ENCODE measurements around the gene OLR1. TPM values are rescaled to one million over a fixed set of nuclear protein-coding genes. Genes with fewer than 3 reads are reported as not detected.

Gene OLR1
- polyA plus RNA-seq, 4 donors: 0.46 to 2.7 (median 1.1) TPM

- no peak for DNase-seq (ENCODE audit: low read depth in 4 of 4, low spot score in 2 of 4)
These were observed 60.5 kb downstream of the OLR1 start for GRCh38 chr12:10111451-10111850.

- no peak for DNase-seq (ENCODE audit: low read depth in 4 of 4, low spot score in 2 of 4)
These were observed 61.6 kb downstream of the OLR1 start for GRCh38 chr12:10110256-10110844.

Other genes starting within 250 kb of the OLR1 start
- not detected for gene CLEC2A, start 239.8 kb downstream of the OLR1 start, polyA plus RNA-seq (ENCODE audit: insufficient read length in 4 of 4)
- gene CLEC12A, start 200.7 kb downstream of the OLR1 start, polyA plus RNA-seq (ENCODE audit: insufficient read length in 4 of 4): under 1 TPM; 0.71 to 0.85 (median 0.82) TPM
- 1 to 10 TPM in 3 of 4 donors, under 1 TPM in 1; 0.87 to 2.0 (median 1.3) TPM for gene CLEC1B, start 173.0 kb downstream of the OLR1 start, polyA plus RNA-seq (ENCODE audit: insufficient read length in 4 of 4)
- gene CLEC12B, start 161.5 kb downstream of the OLR1 start, polyA plus RNA-seq (ENCODE audit: insufficient read length in 4 of 4): under 1 TPM in 1 of 4 donors, not detected in 3; 0.08 TPM
- gene CLEC9A, start 141.4 kb downstream of the OLR1 start, polyA plus RNA-seq (ENCODE audit: insufficient read length in 4 of 4): under 1 TPM; 0.25 to 0.56 (median 0.54) TPM
- gene CLEC1A, start 73.1 kb downstream of the OLR1 start, polyA plus RNA-seq (ENCODE audit: insufficient read length in 4 of 4): 1 to 10 TPM; 2.7 to 4.0 (median 3.2) TPM
- gene CLEC7A, start 41.9 kb downstream of the OLR1 start, polyA plus RNA-seq (ENCODE audit: insufficient read length in 4 of 4): 1 to 10 TPM; 1.4 to 3.6 (median 2.4) TPM
- 100 to 1,000 TPM; 134 to 169 (median 165) TPM for gene TMEM52B, start 6.9 kb upstream of the OLR1 start, polyA plus RNA-seq (ENCODE audit: insufficient read length in 4 of 4)
- 10 to 100 TPM; 54.4 to 88.9 (median 75.0) TPM for gene GABARAPL1, start 40.7 kb upstream of the OLR1 start, polyA plus RNA-seq (ENCODE audit: insufficient read length in 4 of 4)
- under 1 TPM; 0.21 to 0.55 (median 0.50) TPM for gene KLRD1, start 135.7 kb upstream of the OLR1 start, polyA plus RNA-seq (ENCODE audit: insufficient read length in 4 of 4)
- 1 to 10 TPM in 2 of 4 donors, under 1 TPM in 2; 0.24 to 1.1 (median 0.69) TPM for gene KLRK1, start 217.9 kb upstream of the OLR1 start, polyA plus RNA-seq (ENCODE audit: insufficient read length in 4 of 4)
- gene KLRC4, start 237.6 kb upstream of the OLR1 start, polyA plus RNA-seq (ENCODE audit: insufficient read length in 4 of 4): under 1 TPM in 2 of 4 donors, not detected in 2; 0.16 to 0.30 TPM
- gene KLRC3, start 248.5 kb upstream of the OLR1 start, polyA plus RNA-seq (ENCODE audit: insufficient read length in 4 of 4): not detected